HEK293 (cell line): ENCODE results near the gene ARHGAP6.

Source experiments
- YY1 ChIP-seq: fragments of 450-650 bp; formaldehyde crosslinking; IDR thresholded peaks from 2 replicates; pipeline ENCODE4 v1.5.1; 2018; ENCODE audit warnings: missing biosample characterization, missing genetic modification characterization
- ZFP41 ChIP-seq: fragments of 450-650 bp; formaldehyde crosslinking; IDR thresholded peaks from 2 replicates; pipeline ENCODE4 v1.5.1; 2016; ENCODE audit warnings: missing biosample characterization, missing genetic modification characterization, borderline replicate concordance
- TF ChIP-seq, protein P1 (sequence below): fragments of 450-650 bp; formaldehyde crosslinking; IDR thresholded peaks from 2 replicates; pipeline ENCODE4 v1.5.1; 2016; ENCODE audit warnings: missing biosample characterization, missing genetic modification characterization

DNA sequence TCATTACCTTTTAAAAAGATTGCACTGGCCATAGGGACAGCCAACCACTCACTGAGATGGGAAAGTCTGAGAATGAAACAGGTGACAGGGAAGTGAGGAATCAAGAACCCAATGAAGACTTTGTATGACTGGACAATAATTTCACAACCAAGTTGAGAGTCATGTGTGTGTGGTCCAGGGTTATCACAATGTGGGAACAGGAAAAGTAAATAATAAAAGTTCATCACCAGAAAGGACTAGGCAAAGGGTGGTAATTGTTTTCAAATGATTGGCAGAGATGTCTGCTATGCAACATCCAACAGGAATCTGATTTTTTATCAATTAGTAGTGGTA, 243.2 kb downstream of the ARHGAP6 start:
- TF ChIP-seq, protein P1, sequence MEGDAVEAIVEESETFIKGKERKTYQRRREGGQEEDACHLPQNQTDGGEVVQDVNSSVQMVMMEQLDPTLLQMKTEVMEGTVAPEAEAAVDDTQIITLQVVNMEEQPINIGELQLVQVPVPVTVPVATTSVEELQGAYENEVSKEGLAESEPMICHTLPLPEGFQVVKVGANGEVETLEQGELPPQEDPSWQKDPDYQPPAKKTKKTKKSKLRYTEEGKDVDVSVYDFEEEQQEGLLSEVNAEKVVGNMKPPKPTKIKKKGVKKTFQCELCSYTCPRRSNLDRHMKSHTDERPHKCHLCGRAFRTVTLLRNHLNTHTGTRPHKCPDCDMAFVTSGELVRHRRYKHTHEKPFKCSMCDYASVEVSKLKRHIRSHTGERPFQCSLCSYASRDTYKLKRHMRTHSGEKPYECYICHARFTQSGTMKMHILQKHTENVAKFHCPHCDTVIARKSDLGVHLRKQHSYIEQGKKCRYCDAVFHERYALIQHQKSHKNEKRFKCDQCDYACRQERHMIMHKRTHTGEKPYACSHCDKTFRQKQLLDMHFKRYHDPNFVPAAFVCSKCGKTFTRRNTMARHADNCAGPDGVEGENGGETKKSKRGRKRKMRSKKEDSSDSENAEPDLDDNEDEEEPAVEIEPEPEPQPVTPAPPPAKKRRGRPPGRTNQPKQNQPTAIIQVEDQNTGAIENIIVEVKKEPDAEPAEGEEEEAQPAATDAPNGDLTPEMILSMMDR (tag by site-specific recombination): no peak
- TF ChIP-seq ZFP41 (tag by site-specific recombination) (no peak), YY1 (tag by site-specific recombination) (no peak)
